Endothelial cell of umbilical vein (primary cell): ENCODE data around the gene CDYL. TPM values are rescaled to one million over a fixed set of nuclear protein-coding genes. Genes with fewer than 3 reads are reported as not detected.

ENCODE experiments used
- BruUV-seq: library from RNA; stranded (reverse); fragments of 400-500 nt; replicated peaks from 2 replicates; lab custom pipeline; 2021; lab: Mats Ljungman, UMichigan
- CTCF ChIA-PET: fragments of 300-600, 350-600 bp; sonication (Branson Sonifier 250); formaldehyde crosslinking; loops from one replicate; lab custom pipeline; 2021; ENCODE audit warnings: antibody characterized with exemption, inconsistent platforms; lab: Charles Lee
- POLR2A ChIA-PET: fragments of 300-600, 350-600 bp; sonication (Branson Sonifier 250); formaldehyde crosslinking; loops from one replicate; lab custom pipeline; 2021; ENCODE audit warnings: antibody characterized with exemption, inconsistent platforms; lab: Charles Lee
- DNase-seq: peaks from one replicate; pipeline ENCODE4 v3.0.0-alpha.2; 2011; ENCODE audit warnings: low read depth, low spot score
- FAIRE-seq: peaks from 2 replicates; lab custom pipeline; 2011; peaks lifted over from hg19 to GRCh38; lab: Jason Lieb, UNC
- H2AFZ ChIP-seq: 2 replicates; pipeline ENCODE4 v1.6.0; 2012; ENCODE audit warnings: low read depth, low read length, control low read depth, inconsistent platforms
- H3K27ac ChIP-seq: 2 replicates; pipeline ENCODE4 v1.5.1; 2011; ENCODE audit warnings: low read depth, mild to moderate bottlenecking, control low read depth, low read length, moderate library complexity; ENCODE audit not compliant: insufficient read depth
- H3K27me3 ChIP-seq, 2 experiments: 2 replicates each; pipeline versions ENCODE4 v1.6.0 to v1.6.1; 2011; ENCODE audit warnings: low read length in 2 of 2, mixed read lengths in 1 of 2; ENCODE audit not compliant: control insufficient read depth in 2 of 2, insufficient read depth in 2 of 2
- H3K36me3 ChIP-seq, 2 experiments: 2 replicates in 1 of 2; 3 replicates in 1 of 2; pipeline ENCODE4 v1.5.1; 2011; ENCODE audit warnings: low read length in 2 of 2, mild to moderate bottlenecking in 1 of 2, moderate library complexity in 1 of 2; ENCODE audit not compliant: control insufficient read depth in 2 of 2, insufficient read depth in 2 of 2; ENCODE audit errors: extremely low read depth in 1 of 2
- H3K4me1 ChIP-seq: 3 replicates; pipeline ENCODE4 v1.5.1; 2011; ENCODE audit warnings: mild to moderate bottlenecking, low read length; ENCODE audit not compliant: control insufficient read depth, insufficient read depth; ENCODE audit errors: extremely low read depth
- H3K4me2 ChIP-seq: 2 replicates; pipeline ENCODE4 v1.6.1; 2011; ENCODE audit warnings: low read length, control low read depth, mixed read lengths; ENCODE audit not compliant: insufficient read depth
- H3K4me3 ChIP-seq, 3 experiments: fragments of 200-600 bp in 1 of 3; sonication (generic), shearing (Covaris generic) in 1 of 3; replicated peaks in 1 of 3; 2 replicates each; pipeline ENCODE4 v1.5.1; 2011 to 2016; ENCODE audit warnings: control low read depth in 3 of 3, low read length in 3 of 3, mild to moderate bottlenecking in 2 of 3, inconsistent platforms in 1 of 3, low read depth in 1 of 3, moderate library complexity in 1 of 3; ENCODE audit not compliant: insufficient read depth in 1 of 3
- H3K79me2 ChIP-seq: 2 replicates; pipeline ENCODE4 v1.6.0; 2012; ENCODE audit warnings: low read length, inconsistent platforms; ENCODE audit not compliant: control insufficient read depth, insufficient read depth
- H3K9ac ChIP-seq: replicated peaks from 2 replicates; pipeline ENCODE3; 2011; ENCODE audit warnings: low read length, control low read depth; ENCODE audit not compliant: insufficient read depth; ENCODE audit errors: extremely low read depth
- H3K9me1 ChIP-seq: replicated peaks from 3 replicates; pipeline ENCODE4 v1.6.0; 2011; ENCODE audit warnings: mild to moderate bottlenecking, low read length; ENCODE audit not compliant: control insufficient read depth, insufficient read depth; ENCODE audit errors: extremely low read depth
- H3K9me3 ChIP-seq: replicated peaks from 2 replicates; pipeline ENCODE4 v1.5.1; 2012; ENCODE audit warnings: low read length, inconsistent platforms; ENCODE audit not compliant: control insufficient read depth, insufficient read depth
- H4K20me1 ChIP-seq: replicated peaks from 2 replicates; pipeline ENCODE3; 2011; ENCODE audit warnings: mild to moderate bottlenecking, low read length; ENCODE audit not compliant: control insufficient read depth, insufficient read depth; ENCODE audit errors: extremely low read depth
- CTCF ChIP-seq, 2 donors: IDR thresholded peaks; 1 replicate in 1 of 2; 2 replicates in 1 of 2; pipeline ENCODE4 v1.5.1; 2011; ENCODE audit warnings: low read length in 2 of 2, mild to moderate bottlenecking in 2 of 2, moderate library complexity in 2 of 2, control low read depth in 1 of 2, inconsistent platforms in 1 of 2, low read depth in 1 of 2; ENCODE audit not compliant: insufficient read depth in 1 of 2; ENCODE audit errors: extremely low read depth in 1 of 2
- EZH2 ChIP-seq: IDR thresholded peaks from 2 replicates; pipeline ENCODE4 v1.6.1; 2012; ENCODE audit warnings: borderline replicate concordance, low read depth, mild to moderate bottlenecking, moderate library complexity, low read length, inconsistent platforms; ENCODE audit not compliant: severe bottlenecking
- FOS ChIP-seq: IDR thresholded peaks from 2 replicates; pipeline ENCODE4 v1.6.1; 2011; ENCODE audit warnings: mild to moderate bottlenecking, low read length, moderate library complexity, borderline replicate concordance; ENCODE audit not compliant: insufficient read depth
- GATA2 ChIP-seq: IDR thresholded peaks from 2 replicates; pipeline ENCODE4 v1.7.0; 2011; ENCODE audit warnings: low read depth, mild to moderate bottlenecking, moderate library complexity, mixed read lengths, low read length; ENCODE audit not compliant: insufficient read length, insufficient read depth
- JUN ChIP-seq: IDR thresholded peaks from 2 replicates; pipeline ENCODE4 v1.6.1; 2011; ENCODE audit warnings: borderline replicate concordance, low read depth; ENCODE audit not compliant: insufficient read length, insufficient read depth
- MAX ChIP-seq: IDR thresholded peaks from 2 replicates; pipeline ENCODE4 v1.6.1; 2011; ENCODE audit not compliant: insufficient read depth, insufficient read length
- MYC ChIP-seq: IDR thresholded peaks from one replicate; pipeline ENCODE4 v1.6.1; 2011; ENCODE audit warnings: mild to moderate bottlenecking, low read depth, low read length
- POLR2A ChIP-seq: IDR thresholded peaks from 2 replicates; pipeline ENCODE4 v1.6.1; 2012; ENCODE audit warnings: low read depth, mild to moderate bottlenecking, control low read depth, low read length
- POLR2AphosphoS5 ChIP-seq: IDR thresholded peaks from 2 replicates; pipeline ENCODE4 v1.6.1; 2012; ENCODE audit warnings: low read depth, mild to moderate bottlenecking, control low read depth, low read length, moderate library complexity; ENCODE audit not compliant: insufficient read depth
- dilution Hi-C: fragments of 300-500 bp; cut with MboI; formaldehyde crosslinking; loops from one replicate; pipeline ENCODE4 v1.15.0; 2019; ENCODE audit warnings: low sequenced_read_pairs; ENCODE audit not compliant: extremely low pct_ligation_motif_present
- intact Hi-C: fragments of 100-400 bp; cut with micrococcal nuclease; formaldehyde crosslinking; loops from one replicate; pipeline ENCODE4 v1.10.0; 2022
- polyA plus RNA-seq, 4 experiments: library from polyadenylated mRNA; depleted of rRNA in 3 of 4; stranded (reverse) in 3 of 4; unstranded in 1 of 4; fragments of >200 nt; gene quantifications; 2 replicates each; pipeline versions ENCODE4 v1.2.1 to v1.2.3, GENCODE V29; 2011 to 2012; ENCODE audit warnings: missing spikeins in 1 of 4
- total RNA-seq: library from RNA; stranded (reverse); gene quantifications from 2 replicates; pipeline ENCODE4 v1.2.3, GENCODE V29; 2021

The CDYL gene
- total and polyA plus RNA-seq, 2 donors (not counting 3 experiments of a cell fraction or from before 2014, with no cell fraction given) = 10.2 to 35.6 TPM

- CTCF ChIA-PET = no interaction called here
- Histone ChIP-seq H3K9ac (no peak overlapping the region), H3K79me2 (peaks cover 72% of the 10 kb centered on the region), H3K27ac (no peak overlapping the region), H3K4me2 (no peak overlapping the region), H3K9me3 (no peaks in the 10 kb centered on the region), H3K4me1 (no peaks in the 10 kb centered on the region), H2AFZ (no peak overlapping the region), H3K9me1 (no peaks in the 10 kb centered on the region), H4K20me1 (no peaks in the 10 kb centered on the region), H3K36me3 (no peaks in the 10 kb centered on the region), H3K4me3 (no peak overlapping the region), H3K27me3 (no peaks in the 10 kb centered on the region)
- intact Hi-C loops = no loop called here
- TF ChIP-seq MAX (no peak), POLR2A (no peak), CTCF (IDR thresholded peaks at IDR 0.05; ENCODE audit: extremely low read depth in 1 of 2, insufficient read depth in 1 of 2, low read depth in 1 of 2, low read length in 2 of 2) (no peak), POLR2AphosphoS5 (no peak), FOS (no peak), MYC (no peak), GATA2 (no peak), JUN (no peak), EZH2 (no peak)
- no TSS peak for BruUV-seq
- POLR2A ChIA-PET = no interaction called here
- dilution Hi-C loops = no loop called here
- FAIRE-seq (no peak), DNase-seq (no peak)
Observed at GRCh38 chr6:4818272-4818938, 42.2 kb downstream of the CDYL start.
